HG02571 (cell line): Measurements from ENCODE around the gene HACD4.
"Not testable (repeated sequence)": the region's sequence is repeated elsewhere in the genome, so short reads cannot be mapped to it uniquely, and the experiment has no call there.

Source experiments
- ATAC-seq: cut with Tn5 transposase; IDR thresholded peaks from one replicate; pipeline ENCODE4 v1.9.1; 2021; ENCODE audit warnings: mild to moderate bottlenecking, moderate library complexity; ENCODE audit not compliant: unreplicated experiment

The HACD4 gene

GRCh38 chr9:21016701-21017491 is 14.5 kb downstream of the HACD4 start:
- ATAC-seq, result no peak

- ATAC-seq, result no peak
Measured at GRCh38 chr9:21015995-21016394, 15.4 kb downstream of the HACD4 start.

- ATAC-seq, result no peak
Measured at GRCh38 chr9:21015129-21015815, 16.2 kb downstream of the HACD4 start.

- no peak for ATAC-seq
Measured at GRCh38 chr9:21002040-21002439, 29.4 kb downstream of the HACD4 start.

- no peak for ATAC-seq
Measured at GRCh38 chr9:21001581-21001980, 29.9 kb downstream of the HACD4 start.

- ATAC-seq, result peak; percentile 74
Measured at GRCh38 chr9:20997503-20998076, 33.9 kb downstream of the HACD4 start.

- peak; percentile 69 for ATAC-seq
Measured at GRCh38 chr9:20996809-20997208, 34.6 kb downstream of the HACD4 start.

- no peak for ATAC-seq
Measured at GRCh38 chr9:20995616-20996015, 35.8 kb downstream of the HACD4 start.

- ATAC-seq, result no peak
Measured at GRCh38 chr9:20994486-20994885, 37.0 kb downstream of the HACD4 start.

GRCh38 chr9:20990867-20991266 is 40.6 kb downstream of the HACD4 start:
- no peak for ATAC-seq

- no peak for ATAC-seq
Measured at GRCh38 chr9:20989923-20990341, 41.5 kb downstream of the HACD4 start.

GRCh38 chr9:20988671-20989315 is 42.6 kb downstream of the HACD4 start:
- no peak for ATAC-seq

- ATAC-seq, result no peak
Measured at GRCh38 chr9:20988061-20988460, 43.4 kb downstream of the HACD4 start.

- ATAC-seq, result no peak
Measured at GRCh38 chr9:20987521-20987920, 43.9 kb downstream of the HACD4 start.

- no peak for ATAC-seq
Measured at GRCh38 chr9:20985851-20986600, 45.4 kb downstream of the HACD4 start.

- ATAC-seq, result no peak
Measured at GRCh38 chr9:20984506-20984905, 46.9 kb downstream of the HACD4 start.

GRCh38 chr9:20981486-20981885 is 50.0 kb downstream of the HACD4 start:
- ATAC-seq, result no peak

- no peak for ATAC-seq
Measured at GRCh38 chr9:20980832-20981455, 50.5 kb downstream of the HACD4 start.

GRCh38 chr9:20978249-20978648 is 53.2 kb downstream of the HACD4 start:
- ATAC-seq, result no peak

GRCh38 chr9:20974191-20974938 is 57.1 kb downstream of the HACD4 start:
- ATAC-seq, result not testable (repeated sequence)
